WTC11 (cell line): ENCODE data around the gene RETN. TPM values are rescaled to one million over a fixed set of nuclear protein-coding genes. Genes with fewer than 3 reads are reported as not detected.

ENCODE experiments used
- ATAC-seq: fragments of 200-7000 bp; cut with Tn5 transposase; 2 replicates; pipeline ENCODE4 v1.10.0; 2021; ENCODE audit warnings: mild to moderate bottlenecking, moderate library complexity
- CTCF ChIA-PET: fragments of 300-600 bp; sonication (Branson Sonifier 250); formaldehyde crosslinking; loops from one replicate; lab custom pipeline; 2021; ENCODE audit warnings: antibody characterized with exemption; lab: Charles Lee
- POLR2A ChIA-PET: fragments of 350-600 bp; sonication (Branson Sonifier 250); formaldehyde crosslinking; loops from one replicate; lab custom pipeline; 2021; ENCODE audit warnings: antibody characterized with exemption; lab: Charles Lee
- DNase-seq: peaks from one replicate; pipeline ENCODE4 v3.0.0; 2021; ENCODE audit warnings: low spot score
- H3K27ac Mint-ChIP-seq: 2 replicates; pipeline ENCODE4 v1.8.0; 2021; ENCODE audit warnings: mixed read lengths
- H3K27me3 Mint-ChIP-seq: 2 replicates; pipeline ENCODE4 v1.8.0; 2021; ENCODE audit warnings: low read depth, mild to moderate bottlenecking, moderate library complexity, mixed read lengths
- H3K36me3 Mint-ChIP-seq: 2 replicates; pipeline ENCODE4 v1.8.0; 2021; ENCODE audit warnings: mixed read lengths
- H3K4me1 Mint-ChIP-seq: 2 replicates; pipeline ENCODE4 v1.8.0; 2022; ENCODE audit warnings: mixed read lengths
- H3K4me3 Mint-ChIP-seq: 2 replicates; pipeline ENCODE4 v1.8.0; 2021; ENCODE audit warnings: mild to moderate bottlenecking, moderate library complexity, mixed read lengths
- H3K9me3 Mint-ChIP-seq: 2 replicates; pipeline ENCODE4 v1.8.0; 2021; ENCODE audit warnings: mixed read lengths
- FOXJ3 ChIP-seq: sonication (generic); formaldehyde crosslinking; IDR thresholded peaks from 2 replicates; pipeline ENCODE4 v1.9.0; 2021; ENCODE audit warnings: missing genetic modification reagents, mild to moderate bottlenecking, borderline replicate concordance
- FOXP1 ChIP-seq: sonication (generic); formaldehyde crosslinking; IDR thresholded peaks from 2 replicates; pipeline ENCODE4 v1.8.0; 2022; ENCODE audit warnings: missing genetic modification reagents, mild to moderate bottlenecking, moderate library complexity, borderline replicate concordance
- GABPB1 ChIP-seq: sonication (generic); formaldehyde crosslinking; IDR thresholded peaks from 2 replicates; pipeline ENCODE4 v1.8.1; 2023; ENCODE audit warnings: mild to moderate bottlenecking, missing genetic modification reagents
- GRHL2 ChIP-seq: fragments of 250-450 bp; sonication (Bioruptor Pico); IDR thresholded peaks from 2 replicates; pipeline ENCODE4 v1.8.0; 2022; ENCODE audit warnings: mild to moderate bottlenecking, moderate library complexity; ENCODE audit not compliant: insufficient replicate concordance, severe bottlenecking
- KAT7 ChIP-seq: sonication (generic); formaldehyde crosslinking; IDR thresholded peaks from 2 replicates; pipeline ENCODE4 v1.8.1; 2023; ENCODE audit warnings: missing genetic modification reagents, mild to moderate bottlenecking, borderline replicate concordance
- MXD4 ChIP-seq: fragments of 250-450 bp; sonication (Bioruptor Pico); IDR thresholded peaks from 2 replicates; pipeline ENCODE4 v1.8.0; 2021; ENCODE audit warnings: mild to moderate bottlenecking, moderate library complexity, borderline replicate concordance
- NFATC4 ChIP-seq: fragments of 250-450 bp; sonication (Bioruptor Pico); IDR thresholded peaks from 2 replicates; pipeline ENCODE4 v1.9.0; 2021; ENCODE audit warnings: mild to moderate bottlenecking
- SP1 ChIP-seq: sonication (generic); formaldehyde crosslinking; conservative IDR thresholded peaks from 2 replicates; pipeline ENCODE4 v1.8.1; 2022; ENCODE audit warnings: missing genetic modification reagents
- TEAD4 ChIP-seq: sonication (generic); formaldehyde crosslinking; IDR thresholded peaks from 2 replicates; pipeline ENCODE4 v1.8.0; 2022; ENCODE audit warnings: mild to moderate bottlenecking, missing genetic modification reagents
- ZNF263 ChIP-seq: sonication (generic); formaldehyde crosslinking; IDR thresholded peaks from 2 replicates; pipeline ENCODE4 v1.8.1; 2022; ENCODE audit warnings: low read depth, mild to moderate bottlenecking, moderate library complexity, missing genetic modification reagents
- ZNF317 ChIP-seq: sonication (generic); formaldehyde crosslinking; IDR thresholded peaks from 2 replicates; pipeline ENCODE4 v1.8.1; 2023; ENCODE audit warnings: low read depth, mild to moderate bottlenecking, moderate library complexity, missing genetic modification reagents, borderline replicate concordance
- total RNA-seq: library from RNA; stranded (reverse); gene quantifications from 3 replicates; pipeline ENCODE4 v1.2.3, GENCODE V29; 2021
- TF ChIP-seq, protein P1 (sequence below): sonication (generic); formaldehyde crosslinking; IDR thresholded peaks from 2 replicates; pipeline ENCODE4 v1.8.1; 2022; ENCODE audit warnings: missing genetic modification reagents, borderline replicate concordance
- TF ChIP-seq, protein P2 (sequence below): sonication (generic); formaldehyde crosslinking; IDR thresholded peaks from 2 replicates; pipeline ENCODE4 v1.8.0; 2022; ENCODE audit warnings: mild to moderate bottlenecking, missing genetic modification reagents
- TF ChIP-seq, protein P3 (sequence below): fragments of 250-450 bp; sonication (Bioruptor Pico); IDR thresholded peaks from 2 replicates; pipeline ENCODE4 v1.9.0; 2021; ENCODE audit warnings: mild to moderate bottlenecking
- TF ChIP-seq, protein P4 (sequence below): sonication (generic); formaldehyde crosslinking; IDR thresholded peaks from 2 replicates; pipeline ENCODE4 v1.8.0; 2023; ENCODE audit warnings: missing genetic modification reagents
- TF ChIP-seq, protein P5 (sequence below): sonication (generic); formaldehyde crosslinking; conservative IDR thresholded peaks from 2 replicates; pipeline ENCODE4 v1.8.1; 2023; ENCODE audit warnings: mild to moderate bottlenecking, low read depth, missing genetic modification reagents, moderate library complexity
- TF ChIP-seq, protein P6 (sequence below): sonication (generic); formaldehyde crosslinking; IDR thresholded peaks from 2 replicates; pipeline ENCODE4 v1.8.0; 2022; ENCODE audit warnings: missing genetic modification reagents
- TF ChIP-seq, protein P7 (sequence below): sonication (generic); formaldehyde crosslinking; conservative IDR thresholded peaks from 2 replicates; pipeline ENCODE4 v1.8.1; 2022; ENCODE audit warnings: mild to moderate bottlenecking, missing genetic modification reagents

Gene RETN
- total RNA-seq, 1 experiment from 2014 or later: not detected

DNA sequence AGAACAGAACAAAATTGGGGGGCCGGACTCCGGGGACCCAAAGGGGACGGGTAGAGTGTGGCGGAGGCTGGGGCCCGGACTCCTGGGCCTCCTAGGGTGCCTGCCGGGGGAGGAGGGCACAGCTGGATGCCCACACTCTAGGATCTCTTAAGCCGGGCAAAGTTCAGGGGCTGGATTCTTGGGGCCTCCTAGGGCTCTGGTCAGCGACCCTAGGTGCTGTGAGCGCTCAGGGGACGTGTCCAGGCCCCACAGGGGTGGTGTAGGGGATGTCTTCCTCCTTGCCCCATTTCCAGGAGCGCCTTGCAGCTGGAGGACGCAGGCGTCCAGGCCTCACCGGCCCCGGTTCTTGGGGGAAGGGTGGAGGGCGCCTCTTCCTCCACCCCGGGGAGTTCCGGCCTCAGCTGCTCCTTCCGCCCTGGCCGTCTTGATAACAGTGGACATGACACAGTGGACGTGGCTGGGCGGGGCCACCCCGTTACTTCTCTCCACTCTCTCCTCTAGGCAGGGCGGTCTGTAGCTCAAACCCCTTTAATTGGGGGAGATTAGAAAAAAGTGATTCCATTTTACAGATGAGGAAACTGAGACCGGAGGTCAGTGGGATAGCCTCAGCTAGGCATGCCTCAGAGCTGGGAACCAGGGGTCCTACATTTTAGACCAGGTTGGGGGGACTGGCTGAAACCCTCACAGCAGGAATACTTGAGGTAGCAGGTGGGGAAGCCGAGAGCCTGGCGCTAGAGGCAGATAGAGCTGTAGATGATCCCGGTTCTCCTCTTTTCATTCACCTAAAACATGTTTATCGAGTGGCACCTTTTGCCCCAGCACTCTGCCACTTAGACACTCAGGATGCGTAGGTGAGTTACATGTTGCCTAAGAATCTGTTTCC is 31.2 kb upstream of the RETN start:
- Mint-ChIP-seq H3K9me3 (peaks cover 8% of the 10 kb centered on the region), H3K4me1 (no peaks in the 10 kb centered on the region), H3K4me3 (peak overlapping the region; percentile 71), H3K27me3 (peaks cover 30% of the 10 kb centered on the region)
- CTCF ChIA-PET: interaction anchor here (0.9 to 2.1 kb wide), 5 partner anchors 8 to 162 kb away, joined by 3 to 9 read pairs (median 5); partner anchors contain the start of genes CAMSAP3, PET100, TRAPPC5 and XAB2
- no peak for DNase-seq
- TF ChIP-seq KAT7 (CRISPR knock-in tag) (0 out of 2 replicates have a peak, but pooled peaks have one; percentile 1), ZNF263 (no peak)
- TF ChIP-seq, all 79 proteins: peak for 1
- Mint-ChIP-seq H3K27ac (no peak overlapping the region), H3K36me3 (peaks cover 7% of the 10 kb centered on the region; the same call in 1 of the 2 replicates)
- POLR2A ChIA-PET: interaction anchor here (0.6 kb wide), 1 partner anchor 85 kb away, joined by 5 read pairs; no protein-coding TSS in a partner anchor
- no peak for ATAC-seq

DNA sequence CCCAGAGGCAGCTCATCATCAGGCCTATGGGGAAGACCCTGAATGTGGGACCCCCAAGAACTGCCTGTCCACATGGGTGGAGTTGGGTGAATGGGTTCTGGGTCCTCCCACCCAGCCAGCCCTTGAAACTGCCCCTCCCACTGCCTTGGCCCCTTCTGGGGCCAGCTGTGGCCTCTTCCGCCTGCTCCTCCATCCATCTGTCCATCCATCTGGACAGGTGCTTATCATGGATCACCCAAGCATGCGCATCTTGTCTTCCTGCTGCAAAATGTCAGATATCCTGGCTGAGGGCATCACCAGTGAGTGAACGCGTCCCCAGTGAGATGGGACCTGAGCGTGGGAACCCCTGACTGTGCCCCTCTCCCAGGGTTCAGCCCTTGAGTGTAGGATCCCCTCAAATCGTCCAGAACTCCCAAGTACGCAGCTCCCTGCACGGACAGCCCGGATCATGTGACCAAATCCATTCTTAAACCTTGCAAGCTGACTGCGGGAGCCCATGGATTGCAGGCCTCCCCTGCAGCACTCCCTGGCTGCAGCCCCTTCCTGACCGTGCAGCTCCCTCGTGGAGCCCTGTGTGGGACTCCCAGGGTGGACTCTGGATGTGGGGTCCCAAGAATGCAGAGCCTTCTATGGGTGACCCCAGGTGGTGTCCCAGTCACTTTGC is 29.9 kb upstream of the RETN start:
- CTCF ChIA-PET: interaction anchor here (1.3 to 2.1 kb wide), 3 partner anchors 10 to 71 kb away, joined by 4 to 9 read pairs (median 4); partner anchors contain the start of genes PET100, TRAPPC5 and XAB2
- Mint-ChIP-seq H3K36me3 (peaks cover 7% of the 10 kb centered on the region; the same call in 1 of the 2 replicates), H3K27me3 (peaks cover 29% of the 10 kb centered on the region), H3K4me1 (no peaks in the 10 kb centered on the region), H3K4me3 (peak overlapping the region; percentile 6; the same call in 1 of the 2 replicates), H3K9me3 (peaks cover 8% of the 10 kb centered on the region), H3K27ac (peak overlapping the region; percentile 74; the same call in 1 of the 2 replicates)
- DNase-seq (no peak), ATAC-seq (no peak)
- TF ChIP-seq ZNF317 (CRISPR knock-in tag): no peak
- TF ChIP-seq, protein P1, sequence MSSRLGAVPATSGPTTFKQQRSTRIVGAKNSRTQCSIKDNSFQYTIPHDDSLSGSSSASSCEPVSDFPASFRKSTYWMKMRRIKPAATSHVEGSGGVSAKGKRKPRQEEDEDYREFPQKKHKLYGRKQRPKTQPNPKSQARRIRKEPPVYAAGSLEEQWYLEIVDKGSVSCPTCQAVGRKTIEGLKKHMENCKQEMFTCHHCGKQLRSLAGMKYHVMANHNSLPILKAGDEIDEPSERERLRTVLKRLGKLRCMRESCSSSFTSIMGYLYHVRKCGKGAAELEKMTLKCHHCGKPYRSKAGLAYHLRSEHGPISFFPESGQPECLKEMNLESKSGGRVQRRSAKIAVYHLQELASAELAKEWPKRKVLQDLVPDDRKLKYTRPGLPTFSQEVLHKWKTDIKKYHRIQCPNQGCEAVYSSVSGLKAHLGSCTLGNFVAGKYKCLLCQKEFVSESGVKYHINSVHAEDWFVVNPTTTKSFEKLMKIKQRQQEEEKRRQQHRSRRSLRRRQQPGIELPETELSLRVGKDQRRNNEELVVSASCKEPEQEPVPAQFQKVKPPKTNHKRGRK: no peak
- TF ChIP-seq MXD4: no peak
- TF ChIP-seq, protein P2, sequence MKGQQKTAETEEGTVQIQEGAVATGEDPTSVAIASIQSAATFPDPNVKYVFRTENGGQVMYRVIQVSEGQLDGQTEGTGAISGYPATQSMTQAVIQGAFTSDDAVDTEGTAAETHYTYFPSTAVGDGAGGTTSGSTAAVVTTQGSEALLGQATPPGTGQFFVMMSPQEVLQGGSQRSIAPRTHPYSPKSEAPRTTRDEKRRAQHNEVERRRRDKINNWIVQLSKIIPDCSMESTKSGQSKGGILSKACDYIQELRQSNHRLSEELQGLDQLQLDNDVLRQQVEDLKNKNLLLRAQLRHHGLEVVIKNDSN (CRISPR knock-in tag): no peak
- POLR2A ChIA-PET: no interaction called here

DNA sequence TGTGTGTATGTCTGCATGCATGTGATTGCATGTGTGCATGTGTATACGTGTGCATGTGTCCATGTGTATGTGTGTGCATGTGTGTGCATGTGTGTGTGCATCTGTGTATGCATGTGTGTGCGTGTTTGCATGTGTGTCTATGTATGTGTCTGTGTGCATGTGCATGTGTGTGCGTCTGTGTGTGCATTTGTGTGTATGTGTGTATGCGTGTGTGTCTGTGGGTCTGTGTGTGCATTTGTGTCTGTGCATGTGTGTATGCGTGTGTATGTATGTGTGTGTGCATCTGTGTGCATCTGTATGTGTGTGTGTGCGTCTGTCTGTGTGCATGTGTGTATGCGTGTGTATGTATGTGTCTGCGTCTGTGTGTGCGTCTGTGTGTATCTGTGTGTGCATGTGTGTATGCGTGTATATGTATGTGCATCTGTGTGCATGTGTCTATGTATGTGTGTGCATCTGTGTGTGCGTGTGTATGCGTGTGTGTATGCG is 28.9 kb upstream of the RETN start:
- Mint-ChIP-seq H3K9me3 (peaks cover 8% of the 10 kb centered on the region), H3K27ac (peak overlapping the region; percentile 66; the same call in 1 of the 2 replicates), H3K4me3 (no peak overlapping the region), H3K36me3 (peaks cover 7% of the 10 kb centered on the region; the same call in 1 of the 2 replicates), H3K27me3 (peaks cover 20% of the 10 kb centered on the region), H3K4me1 (no peaks in the 10 kb centered on the region)
- POLR2A ChIA-PET: no interaction called here
- ATAC-seq (no peak), DNase-seq (no peak)
- CTCF ChIA-PET: no interaction called here
- TF ChIP-seq FOXJ3 (CRISPR knock-in tag): no peak
- no peak for TF ChIP-seq NFATC4 (CRISPR knock-in tag)
- TF ChIP-seq, protein P3, sequence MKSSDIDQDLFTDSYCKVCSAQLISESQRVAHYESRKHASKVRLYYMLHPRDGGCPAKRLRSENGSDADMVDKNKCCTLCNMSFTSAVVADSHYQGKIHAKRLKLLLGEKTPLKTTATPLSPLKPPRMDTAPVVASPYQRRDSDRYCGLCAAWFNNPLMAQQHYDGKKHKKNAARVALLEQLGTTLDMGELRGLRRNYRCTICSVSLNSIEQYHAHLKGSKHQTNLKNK (CRISPR knock-in tag): no peak
- TF ChIP-seq, protein P4, sequence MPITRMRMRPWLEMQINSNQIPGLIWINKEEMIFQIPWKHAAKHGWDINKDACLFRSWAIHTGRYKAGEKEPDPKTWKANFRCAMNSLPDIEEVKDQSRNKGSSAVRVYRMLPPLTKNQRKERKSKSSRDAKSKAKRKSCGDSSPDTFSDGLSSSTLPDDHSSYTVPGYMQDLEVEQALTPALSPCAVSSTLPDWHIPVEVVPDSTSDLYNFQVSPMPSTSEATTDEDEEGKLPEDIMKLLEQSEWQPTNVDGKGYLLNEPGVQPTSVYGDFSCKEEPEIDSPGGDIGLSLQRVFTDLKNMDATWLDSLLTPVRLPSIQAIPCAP: no peak
- TF ChIP-seq SP1: no peak
- no peak for TF ChIP-seq GRHL2 (CRISPR knock-in tag)
- TF ChIP-seq TEAD4 (CRISPR knock-in tag): no peak
- TF ChIP-seq, protein P5, sequence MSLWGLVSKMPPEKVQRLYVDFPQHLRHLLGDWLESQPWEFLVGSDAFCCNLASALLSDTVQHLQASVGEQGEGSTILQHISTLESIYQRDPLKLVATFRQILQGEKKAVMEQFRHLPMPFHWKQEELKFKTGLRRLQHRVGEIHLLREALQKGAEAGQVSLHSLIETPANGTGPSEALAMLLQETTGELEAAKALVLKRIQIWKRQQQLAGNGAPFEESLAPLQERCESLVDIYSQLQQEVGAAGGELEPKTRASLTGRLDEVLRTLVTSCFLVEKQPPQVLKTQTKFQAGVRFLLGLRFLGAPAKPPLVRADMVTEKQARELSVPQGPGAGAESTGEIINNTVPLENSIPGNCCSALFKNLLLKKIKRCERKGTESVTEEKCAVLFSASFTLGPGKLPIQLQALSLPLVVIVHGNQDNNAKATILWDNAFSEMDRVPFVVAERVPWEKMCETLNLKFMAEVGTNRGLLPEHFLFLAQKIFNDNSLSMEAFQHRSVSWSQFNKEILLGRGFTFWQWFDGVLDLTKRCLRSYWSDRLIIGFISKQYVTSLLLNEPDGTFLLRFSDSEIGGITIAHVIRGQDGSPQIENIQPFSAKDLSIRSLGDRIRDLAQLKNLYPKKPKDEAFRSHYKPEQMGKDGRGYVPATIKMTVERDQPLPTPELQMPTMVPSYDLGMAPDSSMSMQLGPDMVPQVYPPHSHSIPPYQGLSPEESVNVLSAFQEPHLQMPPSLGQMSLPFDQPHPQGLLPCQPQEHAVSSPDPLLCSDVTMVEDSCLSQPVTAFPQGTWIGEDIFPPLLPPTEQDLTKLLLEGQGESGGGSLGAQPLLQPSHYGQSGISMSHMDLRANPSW: no peak
- no peak for TF ChIP-seq GABPB1 (CRISPR knock-in tag)
- TF ChIP-seq, protein P6, sequence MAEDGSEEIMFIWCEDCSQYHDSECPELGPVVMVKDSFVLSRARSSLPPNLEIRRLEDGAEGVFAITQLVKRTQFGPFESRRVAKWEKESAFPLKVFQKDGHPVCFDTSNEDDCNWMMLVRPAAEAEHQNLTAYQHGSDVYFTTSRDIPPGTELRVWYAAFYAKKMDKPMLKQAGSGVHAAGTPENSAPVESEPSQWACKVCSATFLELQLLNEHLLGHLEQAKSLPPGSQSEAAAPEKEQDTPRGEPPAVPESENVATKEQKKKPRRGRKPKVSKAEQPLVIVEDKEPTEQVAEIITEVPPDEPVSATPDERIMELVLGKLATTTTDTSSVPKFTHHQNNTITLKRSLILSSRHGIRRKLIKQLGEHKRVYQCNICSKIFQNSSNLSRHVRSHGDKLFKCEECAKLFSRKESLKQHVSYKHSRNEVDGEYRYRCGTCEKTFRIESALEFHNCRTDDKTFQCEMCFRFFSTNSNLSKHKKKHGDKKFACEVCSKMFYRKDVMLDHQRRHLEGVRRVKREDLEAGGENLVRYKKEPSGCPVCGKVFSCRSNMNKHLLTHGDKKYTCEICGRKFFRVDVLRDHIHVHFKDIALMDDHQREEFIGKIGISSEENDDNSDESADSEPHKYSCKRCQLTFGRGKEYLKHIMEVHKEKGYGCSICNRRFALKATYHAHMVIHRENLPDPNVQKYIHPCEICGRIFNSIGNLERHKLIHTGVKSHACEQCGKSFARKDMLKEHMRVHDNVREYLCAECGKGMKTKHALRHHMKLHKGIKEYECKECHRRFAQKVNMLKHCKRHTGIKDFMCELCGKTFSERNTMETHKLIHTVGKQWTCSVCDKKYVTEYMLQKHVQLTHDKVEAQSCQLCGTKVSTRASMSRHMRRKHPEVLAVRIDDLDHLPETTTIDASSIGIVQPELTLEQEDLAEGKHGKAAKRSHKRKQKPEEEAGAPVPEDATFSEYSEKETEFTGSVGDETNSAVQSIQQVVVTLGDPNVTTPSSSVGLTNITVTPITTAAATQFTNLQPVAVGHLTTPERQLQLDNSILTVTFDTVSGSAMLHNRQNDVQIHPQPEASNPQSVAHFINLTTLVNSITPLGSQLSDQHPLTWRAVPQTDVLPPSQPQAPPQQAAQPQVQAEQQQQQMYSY (CRISPR knock-in tag): no peak
- TF ChIP-seq, protein P7, sequence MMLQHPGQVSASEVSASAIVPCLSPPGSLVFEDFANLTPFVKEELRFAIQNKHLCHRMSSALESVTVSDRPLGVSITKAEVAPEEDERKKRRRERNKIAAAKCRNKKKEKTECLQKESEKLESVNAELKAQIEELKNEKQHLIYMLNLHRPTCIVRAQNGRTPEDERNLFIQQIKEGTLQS: no peak
- no peak for TF ChIP-seq FOXP1
